ENCODE results near the gene CIT. TPM values are rescaled to one million over a fixed set of nuclear protein-coding genes. Genes with fewer than 3 reads are reported as not detected.
A peak's percentile ranks its signal among the peaks of the same experiment; 100 is the strongest.

The CIT gene
- polyA plus RNA-seq, 1 donor from 2014 or later = not detected

- peaks cover 0 to 7% (median 2%) of the 10 kb centered on the region in 3 donors for H3K4me1 Mint-ChIP-seq
- H3K4me3 Mint-ChIP-seq = no peak overlapping the region
- peaks cover 3 to 8% (median 6%) of the 10 kb centered on the region in 3 donors for H3K9me3 Mint-ChIP-seq
- no peak overlapping the region for H3K27ac Mint-ChIP-seq
- peaks cover 7% of the 10 kb centered on the region for H3K36me3 Mint-ChIP-seq
- H3K27me3 Mint-ChIP-seq = no peaks in the 10 kb centered on the region
Measured at GRCh38 chr12:119804011-119804641, 73.0 kb downstream of the CIT start.

DNA sequence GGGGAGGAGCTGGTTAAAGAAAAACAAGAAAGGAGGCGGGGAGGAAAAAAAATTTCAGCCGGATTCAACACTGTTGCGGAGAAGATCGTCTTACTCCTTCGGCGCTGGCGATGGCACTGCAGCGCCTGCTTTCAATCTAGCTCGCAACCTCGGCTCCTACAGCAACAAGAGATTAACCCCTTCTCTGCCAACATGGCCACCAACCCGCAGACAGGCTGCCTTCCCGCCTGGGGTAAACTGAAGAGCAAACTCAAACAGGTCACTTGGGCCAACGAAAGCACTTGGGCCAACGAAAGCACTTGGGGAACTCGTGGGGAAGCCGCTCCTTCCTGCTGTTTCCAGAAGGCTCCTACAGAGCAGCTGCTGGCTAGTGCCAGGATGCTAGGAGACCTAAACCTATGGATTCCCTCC lies 73.7 kb downstream of the CIT start:
- Mint-ChIP-seq H3K27me3 (no peaks in the 10 kb centered on the region), H3K36me3 (peaks cover 7% of the 10 kb centered on the region), H3K27ac (no peak overlapping the region), H3K9me3 (peaks cover 3 to 8% (median 6%) of the 10 kb centered on the region in 3 donors), H3K4me1 (no peaks in the 10 kb centered on the region), H3K4me3 (peak overlapping the region in 1 of 4 donors; percentile 18)

GRCh38 chr12:119802472-119802871 lies 74.6 kb downstream of the CIT start:
- H3K27ac Mint-ChIP-seq = no peak overlapping the region
- H3K36me3 Mint-ChIP-seq = peaks cover 7% of the 10 kb centered on the region
- no peak overlapping the region for H3K4me3 Mint-ChIP-seq
- H3K27me3 Mint-ChIP-seq = no peaks in the 10 kb centered on the region
- H3K9me3 Mint-ChIP-seq = peaks cover 3 to 8% (median 6%) of the 10 kb centered on the region in 3 donors
- H3K4me1 Mint-ChIP-seq = no peaks in the 10 kb centered on the region

- Mint-ChIP-seq H3K4me1 (no peaks in the 10 kb centered on the region), H3K27me3 (no peaks in the 10 kb centered on the region), H3K9me3 (no peaks in the 10 kb centered on the region), H3K4me3 (no peak overlapping the region), H3K27ac (no peak overlapping the region), H3K36me3 (peaks cover 3% of the 10 kb centered on the region)
Measured at GRCh38 chr12:119797090-119797489, 80.0 kb downstream of the CIT start.

- Mint-ChIP-seq H3K36me3 (no peaks in the 10 kb centered on the region), H3K27ac (no peak overlapping the region), H3K27me3 (no peaks in the 10 kb centered on the region), H3K9me3 (no peaks in the 10 kb centered on the region), H3K4me1 (no peaks in the 10 kb centered on the region), H3K4me3 (no peak overlapping the region)
Measured at GRCh38 chr12:119796292-119796691, 80.8 kb downstream of the CIT start.

DNA sequence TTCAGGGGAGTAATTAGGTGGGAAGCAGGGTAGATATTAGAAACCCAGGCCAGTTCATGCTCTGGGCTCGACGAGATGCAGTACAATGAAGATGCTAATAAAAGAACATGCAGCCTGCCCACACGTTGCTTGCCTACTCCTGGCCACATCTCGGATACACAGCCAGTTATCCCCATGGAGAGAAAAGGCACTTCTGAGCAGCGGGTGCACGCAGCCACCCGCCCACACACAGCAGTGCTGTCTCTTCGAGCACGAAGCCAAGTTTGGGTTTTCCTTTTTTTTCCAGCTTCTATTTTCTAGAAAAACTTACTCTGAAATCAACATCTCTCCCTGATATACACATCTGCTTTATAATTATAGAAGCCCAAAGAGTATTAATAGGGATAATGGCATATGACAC lies 85.7 kb downstream of the CIT start:
- Mint-ChIP-seq H3K36me3 (no peaks in the 10 kb centered on the region), H3K27me3 (no peaks in the 10 kb centered on the region), H3K4me3 (no peak overlapping the region), H3K27ac (no peak overlapping the region), H3K4me1 (no peaks in the 10 kb centered on the region), H3K9me3 (no peaks in the 10 kb centered on the region)

GRCh38 chr12:119788786-119789185 lies 88.3 kb downstream of the CIT start:
- H3K27ac Mint-ChIP-seq = no peak overlapping the region
- no peaks in the 10 kb centered on the region for H3K27me3 Mint-ChIP-seq
- peaks cover 3% of the 10 kb centered on the region for H3K36me3 Mint-ChIP-seq
- peaks cover 0 to 3% (median 0%) of the 10 kb centered on the region in 3 donors for H3K9me3 Mint-ChIP-seq
- H3K4me3 Mint-ChIP-seq = no peak overlapping the region
- no peaks in the 10 kb centered on the region for H3K4me1 Mint-ChIP-seq

- Mint-ChIP-seq H3K36me3 (peaks cover 3% of the 10 kb centered on the region), H3K27me3 (no peaks in the 10 kb centered on the region), H3K27ac (no peak overlapping the region), H3K4me1 (no peaks in the 10 kb centered on the region), H3K4me3 (no peak overlapping the region), H3K9me3 (peaks cover 0 to 3% (median 0%) of the 10 kb centered on the region in 3 donors)
Measured at GRCh38 chr12:119786539-119786938, 90.6 kb downstream of the CIT start.

DNA sequence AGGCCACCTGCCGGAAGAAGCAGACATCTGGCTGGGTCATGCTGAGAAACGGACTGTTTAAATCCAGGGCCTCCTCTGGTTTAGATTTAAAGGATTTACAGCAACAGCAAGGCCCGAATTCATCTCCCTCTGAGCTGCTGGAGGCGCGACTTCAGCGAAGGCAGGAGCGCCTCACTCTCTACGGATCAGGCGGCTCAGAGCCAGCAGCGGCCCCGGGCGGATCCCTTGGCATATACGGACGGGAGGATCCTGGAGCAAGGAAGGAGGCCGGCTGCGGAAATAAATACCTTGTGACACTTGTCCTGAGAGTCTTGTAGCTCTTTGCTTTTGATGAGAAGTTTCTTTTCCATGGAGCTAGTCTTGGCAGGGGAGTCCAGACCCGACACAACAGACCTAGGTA lies 92.4 kb downstream of the CIT start:
- Mint-ChIP-seq H3K9me3 (peaks cover 0 to 3% (median 0%) of the 10 kb centered on the region in 3 donors), H3K4me3 (no peak overlapping the region), H3K27ac (no peak overlapping the region), H3K4me1 (peaks cover 2 to 8% (median 3%) of the 10 kb centered on the region in 3 donors), H3K36me3 (peaks cover 3% of the 10 kb centered on the region), H3K27me3 (no peaks in the 10 kb centered on the region)

GRCh38 chr12:119783787-119784186 lies 93.3 kb downstream of the CIT start:
- peaks cover 0 to 3% (median 0%) of the 10 kb centered on the region in 3 donors for H3K9me3 Mint-ChIP-seq
- peaks cover 3% of the 10 kb centered on the region for H3K36me3 Mint-ChIP-seq
- H3K4me3 Mint-ChIP-seq = no peak overlapping the region
- no peaks in the 10 kb centered on the region for H3K27me3 Mint-ChIP-seq
- H3K4me1 Mint-ChIP-seq = peaks cover 2 to 8% (median 3%) of the 10 kb centered on the region in 3 donors
- no peak overlapping the region for H3K27ac Mint-ChIP-seq

- Mint-ChIP-seq H3K4me1 (peaks cover 2 to 8% (median 3%) of the 10 kb centered on the region in 3 donors), H3K27me3 (no peaks in the 10 kb centered on the region), H3K9me3 (peaks cover 0 to 3% (median 0%) of the 10 kb centered on the region in 3 donors), H3K4me3 (peak overlapping the region in 1 of 4 donors; percentile 47), H3K27ac (no peak overlapping the region), H3K36me3 (peaks cover 3% of the 10 kb centered on the region)
Measured at GRCh38 chr12:119781804-119782203, 95.3 kb downstream of the CIT start.

DNA sequence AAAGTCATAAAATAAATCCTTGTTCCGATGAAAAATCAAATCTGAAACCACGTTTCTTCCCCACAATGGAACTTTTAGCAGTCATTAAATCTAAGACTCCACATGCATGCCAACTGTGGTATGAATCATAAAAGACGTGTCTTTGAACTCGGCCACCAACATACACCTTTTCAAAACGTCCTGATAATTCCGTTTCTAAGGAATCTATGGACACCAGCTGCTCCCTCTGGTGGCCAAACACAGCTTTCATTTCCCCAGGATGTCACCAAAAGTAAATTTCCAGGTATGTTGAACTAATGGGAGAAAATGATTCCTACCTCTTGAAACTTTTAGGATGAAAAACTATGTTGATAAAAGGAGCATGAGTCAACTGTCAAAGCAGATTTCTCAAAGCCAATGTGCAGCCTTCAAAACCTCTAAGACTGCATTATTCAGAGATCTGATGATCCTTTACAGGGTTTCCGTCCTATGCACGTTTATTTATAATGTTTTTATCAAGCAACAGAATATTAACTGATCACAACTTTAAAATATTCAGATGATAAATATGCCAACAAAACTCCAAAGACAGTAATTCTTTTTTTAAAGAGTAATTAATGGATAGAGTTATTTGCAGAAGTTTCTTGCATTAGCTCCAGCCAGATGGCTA lies 96.2 kb downstream of the CIT start:
- Mint-ChIP-seq H3K27ac (no peak overlapping the region), H3K36me3 (peaks cover under 1% of the 10 kb centered on the region), H3K27me3 (no peaks in the 10 kb centered on the region), H3K4me1 (peaks cover 2 to 8% (median 3%) of the 10 kb centered on the region in 3 donors), H3K9me3 (peaks cover 0 to 3% (median 0%) of the 10 kb centered on the region in 3 donors), H3K4me3 (peak overlapping the region in 1 of 4 donors; percentile 39)

- H3K4me3 Mint-ChIP-seq = no peak overlapping the region
Measured at GRCh38 chr12:119775246-119775895, 101.7 kb downstream of the CIT start.

GRCh38 chr12:119772431-119772830 lies 104.7 kb downstream of the CIT start:
- Mint-ChIP-seq H3K4me1 (no peaks in the 10 kb centered on the region), H3K9me3 (no peaks in the 10 kb centered on the region), H3K27me3 (no peaks in the 10 kb centered on the region), H3K4me3 (no peak overlapping the region), H3K27ac (no peak overlapping the region), H3K36me3 (no peaks in the 10 kb centered on the region)

More at GRCh38 chr12:119775246-119775895, 101.7 kb downstream of the CIT start:
- Mint-ChIP-seq H3K4me1 (no peaks in the 10 kb centered on the region), H3K36me3 (no peaks in the 10 kb centered on the region), H3K9me3 (no peaks in the 10 kb centered on the region), H3K27me3 (no peaks in the 10 kb centered on the region), H3K27ac (no peak overlapping the region)

DNA sequence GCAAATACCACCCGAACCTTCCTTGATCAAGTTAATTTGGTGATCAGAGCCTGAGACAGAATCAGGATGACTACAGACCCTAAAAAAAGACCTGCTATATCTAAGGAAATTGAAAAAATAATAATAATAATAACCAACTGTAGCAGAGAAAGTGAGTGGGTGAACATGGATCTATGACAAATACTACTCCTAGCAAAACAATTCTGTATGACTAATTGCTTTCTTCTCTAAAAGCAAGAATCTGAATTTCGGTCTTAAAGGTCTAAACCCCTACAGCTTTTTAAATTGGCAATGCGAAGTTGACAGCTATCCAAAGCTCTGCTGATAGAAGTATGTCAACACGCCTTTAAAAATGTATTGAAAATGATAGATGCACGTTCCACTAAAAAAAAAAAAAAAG lies 107.0 kb downstream of the CIT start:
- Mint-ChIP-seq H3K27ac (no peak overlapping the region), H3K36me3 (peaks cover 7% of the 10 kb centered on the region), H3K27me3 (no peaks in the 10 kb centered on the region), H3K4me1 (no peaks in the 10 kb centered on the region), H3K9me3 (no peaks in the 10 kb centered on the region), H3K4me3 (no peak overlapping the region)

All from IgD-negative memory B cell (primary cell).